MV-4-11 (cell line): ENCODE results near the gene THRSP.
A peak's percentile ranks its signal among the peaks of the same experiment; 100 is the strongest.
"Not testable (repeated sequence)": the region's sequence is repeated elsewhere in the genome, so short reads cannot be mapped to it uniquely, and the experiment has no call there.

ENCODE experiments used
- DNase-seq: peaks from one replicate; lab custom pipeline; 2025; lab: John Stamatoyannopoulos, UW

Gene THRSP

DNA sequence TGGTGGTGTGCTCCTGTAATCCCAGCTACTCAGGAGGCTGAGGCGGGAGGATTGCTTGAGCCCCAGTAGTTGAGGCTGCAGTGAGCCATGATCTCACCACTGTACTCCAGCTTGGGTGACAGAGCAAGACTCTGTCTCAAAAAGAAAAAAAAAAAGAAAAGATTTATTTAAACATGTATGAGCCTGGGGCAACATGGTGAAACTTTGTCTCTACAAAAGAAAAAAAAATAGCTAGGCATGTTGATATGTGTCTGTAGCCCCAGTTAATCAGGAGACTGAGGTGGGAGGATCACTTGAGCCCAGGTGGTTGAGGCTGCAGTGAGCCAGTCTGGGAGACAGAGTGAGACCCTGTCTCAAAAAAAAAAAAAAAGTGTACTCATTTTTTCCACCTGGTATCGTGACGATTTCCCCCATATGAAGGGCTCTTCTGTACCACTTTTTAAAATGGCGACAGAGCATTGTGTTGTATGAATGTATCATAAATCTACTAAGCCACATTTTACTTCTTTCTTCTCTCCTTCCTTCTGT is 24.2 kb upstream of the THRSP start:
- no peak for DNase-seq

DNA sequence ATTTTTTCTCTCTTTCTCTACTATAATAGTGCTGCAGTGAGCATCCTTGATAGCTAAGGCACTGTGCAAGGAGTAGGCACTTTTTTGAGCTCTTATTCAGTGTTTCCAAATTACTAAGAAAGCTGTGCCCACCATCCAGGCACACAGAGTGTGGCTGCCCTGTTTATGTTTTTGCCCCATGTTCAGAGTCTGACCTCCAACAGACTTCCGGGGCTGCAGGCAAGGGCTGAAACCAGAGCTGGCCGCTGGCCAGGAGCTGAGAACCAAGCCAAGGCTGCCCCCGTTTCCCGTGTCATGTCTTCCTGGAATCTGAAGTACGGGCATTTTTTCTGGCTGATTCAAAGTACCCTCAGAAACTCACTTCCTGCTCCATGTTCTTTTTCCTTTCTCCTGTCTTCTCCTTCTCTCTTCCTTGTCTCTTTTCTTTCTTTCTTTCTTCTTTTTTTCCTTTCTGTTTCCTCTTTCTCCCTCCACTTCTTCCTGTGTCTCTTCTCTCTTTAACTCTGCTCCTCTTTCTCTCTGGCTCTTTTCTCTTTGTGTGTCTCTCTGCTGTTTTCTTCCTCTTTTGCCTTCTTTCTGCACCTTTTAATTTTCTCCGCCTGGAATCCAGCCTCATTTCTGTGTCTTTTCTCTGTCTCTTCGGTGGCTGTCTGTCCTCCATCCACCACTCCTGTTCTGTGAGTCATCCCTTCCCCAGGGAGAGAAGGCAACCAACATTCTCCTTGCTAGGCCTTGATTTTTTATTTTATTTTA is 23.6 kb upstream of the THRSP start:
- peak; percentile 61 for DNase-seq

DNA sequence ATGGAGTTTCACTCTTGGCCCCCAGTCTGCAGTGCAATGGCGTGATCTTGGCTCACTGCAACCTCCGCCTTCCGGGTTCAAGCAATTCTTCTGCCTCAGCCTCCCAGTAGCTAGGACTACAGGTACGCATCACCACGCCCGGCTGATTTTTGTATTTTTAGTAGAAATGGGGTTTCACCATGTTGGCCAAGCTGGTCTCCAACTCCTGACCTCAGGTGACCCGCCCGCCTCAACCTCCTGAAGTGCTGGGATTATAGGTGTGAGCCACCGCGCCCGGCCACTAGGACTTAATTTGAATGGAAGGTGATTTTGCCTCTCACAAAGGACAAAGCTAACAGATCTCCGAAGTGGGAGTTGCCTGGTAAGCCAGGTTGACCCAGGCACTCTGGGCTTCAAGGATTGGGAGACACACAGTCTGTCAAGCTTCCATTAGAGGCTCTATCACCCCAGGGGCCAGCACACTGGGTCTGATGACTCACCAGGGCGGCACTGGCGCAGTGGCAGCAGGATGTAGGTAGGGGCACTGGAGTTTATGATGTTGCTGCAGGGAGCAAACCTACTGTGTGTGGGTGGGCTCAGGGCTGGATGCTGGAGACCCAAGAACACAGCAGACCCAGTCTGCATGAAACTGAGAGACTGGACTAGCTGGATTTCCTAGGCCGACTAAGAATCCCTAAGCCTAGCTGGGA is 22.8 kb upstream of the THRSP start:
- DNase-seq: peak; percentile 10

DNA sequence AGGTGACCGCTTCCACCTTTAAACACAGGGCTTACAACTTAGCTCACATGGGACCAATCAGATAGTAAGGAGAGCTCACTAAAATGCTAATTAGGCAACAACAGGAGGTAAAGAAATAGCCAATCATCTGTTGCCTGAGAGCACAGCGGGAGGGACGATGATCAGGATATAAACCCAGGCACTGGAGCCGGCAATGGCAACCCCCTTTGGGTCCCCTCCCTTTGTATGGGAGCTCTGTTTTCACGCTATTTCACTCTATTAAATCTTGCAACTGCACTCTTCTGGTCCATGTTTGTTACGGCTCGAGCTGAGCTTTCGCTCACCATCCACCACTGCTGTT is 22.3 kb upstream of the THRSP start:
- DNase-seq: not testable (repeated sequence)

DNA sequence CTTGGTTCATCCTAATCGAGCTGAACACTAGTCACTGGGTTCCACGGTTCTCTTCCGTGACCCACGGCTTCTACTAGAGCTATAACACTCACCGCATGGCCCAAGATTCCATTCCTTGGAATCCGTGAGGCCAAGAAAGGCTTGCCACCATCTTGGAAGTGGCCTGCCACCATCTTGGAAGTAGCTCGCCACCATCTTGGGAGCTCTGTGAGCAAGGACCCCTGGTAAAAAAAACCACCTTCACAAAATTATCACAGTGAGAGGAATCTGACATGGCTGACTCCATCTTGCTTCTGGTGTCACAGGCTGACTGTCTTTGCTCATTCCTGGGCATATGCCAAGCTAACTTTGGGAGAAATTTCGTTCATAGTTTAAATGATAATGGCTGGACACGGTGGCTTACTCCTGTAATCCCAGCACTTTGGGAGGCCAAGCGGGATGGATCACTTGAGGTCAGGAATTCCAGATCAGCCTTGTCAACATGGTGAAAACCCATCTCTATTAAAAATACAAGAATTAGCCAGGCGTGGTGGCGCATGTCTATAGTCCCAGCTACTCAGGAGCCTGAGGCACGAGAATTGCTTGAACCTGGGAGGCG is 21.7 kb upstream of the THRSP start:
- no peak for DNase-seq

DNA sequence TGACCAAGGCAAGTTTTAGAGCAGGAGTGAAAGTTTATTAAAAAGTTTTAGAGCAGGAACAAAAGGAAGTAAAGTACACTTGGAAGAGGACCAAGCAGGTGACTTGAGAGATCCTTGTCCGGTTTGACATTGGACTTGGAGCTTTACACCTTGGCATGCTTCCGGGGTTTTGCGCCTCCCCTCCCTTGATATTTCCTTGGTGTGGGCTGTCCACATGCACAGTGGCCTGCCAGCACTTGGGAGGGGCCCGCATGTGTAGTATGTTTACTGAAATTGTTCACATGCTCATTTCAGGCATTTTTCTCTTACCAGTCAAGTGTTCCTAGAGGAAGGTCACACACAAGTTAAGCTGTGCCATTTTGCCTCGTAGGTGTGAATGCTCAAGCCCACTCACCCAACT is 19.0 kb upstream of the THRSP start:
- DNase-seq: no peak

DNA sequence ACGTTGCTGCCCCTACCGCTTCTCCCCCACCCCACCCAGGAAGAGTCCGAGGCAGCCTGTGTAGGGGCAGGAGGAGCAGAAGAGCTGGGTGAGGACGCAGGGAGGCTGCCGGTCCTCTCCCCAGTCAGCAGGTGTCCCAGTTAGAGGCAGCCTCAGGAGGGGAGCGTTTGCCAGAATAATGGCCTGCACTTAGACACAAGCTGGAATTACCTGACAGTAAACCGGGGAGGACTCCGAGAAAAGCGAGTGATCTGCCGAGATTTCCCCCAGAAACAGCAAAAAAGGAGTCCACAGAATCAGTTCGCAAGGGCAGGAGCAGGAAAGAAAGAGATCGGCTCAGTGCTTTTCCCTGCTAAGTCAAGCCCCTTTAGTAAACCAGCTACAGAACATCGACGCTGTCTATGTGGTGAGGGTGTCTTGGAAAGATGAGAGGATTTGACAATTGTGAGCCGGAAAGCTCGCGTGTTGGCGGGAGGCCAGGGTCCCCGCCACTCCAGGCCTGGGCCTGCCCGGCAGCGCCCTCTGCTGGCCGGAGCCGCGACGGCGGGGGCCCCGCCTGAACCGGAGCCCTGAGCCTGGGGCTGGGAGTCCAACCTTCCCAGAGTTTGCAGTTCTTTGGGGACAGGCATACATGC is 17.7 kb upstream of the THRSP start:
- peak; percentile 40 for DNase-seq

DNA sequence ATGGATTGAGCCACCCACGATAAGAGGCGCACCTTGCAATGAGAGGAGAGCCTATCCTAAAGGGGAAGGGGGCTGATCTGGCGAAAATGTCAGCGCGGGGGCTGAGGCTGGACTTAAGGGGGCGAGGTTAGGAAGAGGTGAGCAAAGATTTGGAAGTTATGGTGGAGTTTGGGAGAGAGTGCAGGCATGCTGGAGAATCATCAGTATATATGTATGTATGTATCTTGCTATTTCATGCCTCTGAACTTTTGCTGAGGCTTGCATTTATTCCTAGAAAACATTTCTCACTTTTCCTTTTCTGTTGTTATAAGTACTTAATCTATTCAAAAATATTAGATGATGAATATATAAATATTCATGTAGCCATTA is 17.2 kb upstream of the THRSP start:
- no peak for DNase-seq

DNA sequence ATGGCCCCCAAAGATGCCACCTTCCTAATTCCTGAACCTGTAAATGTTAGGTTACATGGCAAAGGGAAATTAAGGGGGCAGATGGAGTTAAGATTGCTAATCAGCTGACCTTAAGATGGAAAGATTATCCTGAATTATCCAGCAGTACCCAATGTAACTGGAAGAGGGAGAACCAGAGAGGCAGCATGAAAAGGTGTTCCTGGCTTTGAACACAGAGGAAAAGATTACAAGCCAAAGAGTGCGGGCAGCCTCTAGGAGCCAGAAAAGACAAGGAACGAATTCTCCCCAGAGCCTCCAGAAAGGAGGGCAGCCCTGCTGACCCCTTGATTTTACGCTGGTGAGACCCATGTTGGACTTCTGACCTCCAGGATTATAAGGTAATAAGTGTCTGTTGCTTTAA is 15.1 kb upstream of the THRSP start:
- no peak for DNase-seq

DNA sequence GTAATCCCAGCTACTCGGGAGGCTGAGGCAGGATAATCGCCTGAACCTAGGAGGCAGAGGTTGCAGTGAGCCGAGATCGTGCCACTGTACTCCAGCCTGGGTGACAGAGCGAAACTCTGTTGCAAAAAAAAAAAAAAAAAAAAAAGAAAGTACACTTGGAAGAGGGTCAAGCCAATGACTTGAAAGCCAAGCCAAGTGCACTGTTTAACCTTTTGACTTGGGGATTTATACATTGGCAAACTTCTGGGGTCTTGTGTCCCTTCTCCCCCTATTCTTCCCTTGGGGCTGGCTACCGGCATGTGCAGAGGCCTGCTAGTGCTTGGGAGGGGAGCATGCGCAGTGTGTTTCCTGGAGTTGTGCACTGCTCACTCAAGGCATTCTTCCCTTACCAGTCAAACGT is 14.3 kb upstream of the THRSP start:
- no peak for DNase-seq

DNA sequence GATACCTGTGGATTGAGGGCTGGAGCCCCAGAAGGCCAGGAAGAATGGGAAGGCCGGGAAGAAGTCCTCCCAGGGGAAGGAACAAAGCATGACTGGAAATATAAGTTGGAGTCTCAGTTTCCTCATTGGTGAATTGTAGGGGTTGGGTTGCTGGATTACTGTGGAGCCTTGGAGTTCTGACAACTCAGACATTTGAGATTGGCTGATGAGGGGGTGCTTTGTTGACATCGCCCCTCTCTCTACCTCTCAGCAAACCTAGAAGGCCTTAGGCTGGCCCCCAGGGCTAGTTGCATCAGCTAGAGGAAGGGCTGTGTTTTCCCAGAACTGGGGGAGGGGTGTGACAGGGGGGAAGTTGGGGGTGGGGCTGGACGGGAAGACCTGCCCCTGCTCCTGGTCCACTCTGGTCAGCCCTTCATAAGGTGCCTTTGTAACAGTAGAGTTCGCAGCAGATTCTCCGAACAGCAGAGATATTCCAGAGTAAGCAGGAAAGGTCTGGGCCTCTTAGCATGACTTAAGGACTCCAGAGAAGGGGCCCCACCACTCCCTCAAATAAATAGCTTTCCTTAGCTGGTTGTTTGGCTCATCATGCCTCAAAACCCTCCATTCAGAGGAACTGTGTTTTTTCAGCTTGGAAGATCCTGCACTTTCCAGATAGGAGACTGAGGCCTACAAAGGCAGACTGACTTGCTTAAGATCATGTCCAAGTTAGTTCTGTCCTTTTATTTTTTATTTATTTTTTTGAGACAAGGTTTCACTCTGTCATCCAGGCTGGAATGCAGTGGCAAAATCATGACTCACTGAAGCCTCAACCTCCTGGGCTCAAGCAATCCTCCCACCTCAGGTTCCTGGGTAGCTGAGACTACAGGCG is 12.5 kb upstream of the THRSP start:
- no peak for DNase-seq

DNA sequence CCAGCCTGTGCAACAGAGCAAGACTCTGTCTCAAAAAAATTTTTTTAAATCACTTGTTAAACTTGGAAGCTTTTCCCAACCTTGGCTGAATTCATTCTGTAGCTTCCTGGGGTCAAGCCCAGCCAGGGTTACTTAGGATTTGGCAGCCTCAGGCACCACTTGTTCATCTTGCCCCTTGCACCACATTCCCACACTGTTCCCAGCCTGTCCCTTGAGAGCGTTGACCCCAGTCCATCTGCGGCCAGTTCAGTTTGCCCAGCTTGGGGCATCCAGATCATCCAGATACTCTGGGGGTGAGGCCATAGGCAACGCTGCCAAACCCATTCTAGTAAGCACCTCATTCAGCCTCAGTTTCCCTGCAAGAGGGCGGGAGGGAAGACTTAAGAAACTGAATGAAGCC is 8.7 kb upstream of the THRSP start:
- no peak for DNase-seq

DNA sequence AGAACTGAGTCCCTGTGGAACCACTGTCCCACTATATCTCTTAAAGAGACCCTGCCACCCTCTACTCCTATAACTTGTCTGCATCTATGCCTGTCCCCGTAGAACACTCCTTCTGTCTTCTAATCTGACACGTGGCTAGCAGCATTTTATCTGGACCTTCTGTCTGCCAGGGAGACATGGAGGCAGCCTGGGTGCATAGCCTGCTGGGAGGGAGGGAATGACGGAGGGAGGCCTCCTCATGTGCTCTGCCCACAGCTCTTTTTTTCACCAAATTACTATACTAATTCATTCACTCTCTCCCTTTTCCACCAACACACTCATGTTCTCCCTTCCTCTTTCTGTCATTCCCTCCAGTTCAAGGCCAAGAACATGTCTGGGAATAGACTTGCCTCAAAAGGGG is 7.6 kb upstream of the THRSP start:
- DNase-seq: no peak

DNA sequence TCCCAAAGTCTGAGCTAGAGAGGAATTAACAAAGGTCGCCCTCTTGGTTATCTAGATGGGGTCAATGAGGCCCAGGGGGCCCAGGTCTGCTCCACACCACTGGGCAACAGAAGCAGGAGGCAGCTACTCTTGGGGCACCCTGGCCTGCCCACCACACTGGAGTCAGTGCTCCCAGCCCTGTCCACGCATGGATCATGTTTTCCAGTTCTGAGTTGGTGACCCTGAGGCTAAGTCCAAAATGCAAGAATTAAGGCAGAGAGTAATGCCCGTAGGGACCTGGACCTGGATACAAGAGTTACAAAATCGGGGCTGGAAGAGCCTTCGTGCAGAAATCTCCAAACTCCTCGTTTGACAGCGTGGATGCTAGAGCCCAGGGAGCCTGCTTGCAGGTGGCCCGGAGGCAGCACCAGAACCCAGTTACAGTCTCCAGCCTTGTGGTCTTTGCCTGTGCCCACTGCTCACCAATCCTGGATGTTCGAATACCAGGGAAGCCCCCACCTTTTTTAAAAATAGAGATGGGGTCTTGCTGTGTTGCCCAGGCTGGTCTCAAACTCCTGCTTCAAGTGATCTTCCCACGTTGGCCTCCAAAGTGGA is 6.1 kb upstream of the THRSP start:
- no peak for DNase-seq

DNA sequence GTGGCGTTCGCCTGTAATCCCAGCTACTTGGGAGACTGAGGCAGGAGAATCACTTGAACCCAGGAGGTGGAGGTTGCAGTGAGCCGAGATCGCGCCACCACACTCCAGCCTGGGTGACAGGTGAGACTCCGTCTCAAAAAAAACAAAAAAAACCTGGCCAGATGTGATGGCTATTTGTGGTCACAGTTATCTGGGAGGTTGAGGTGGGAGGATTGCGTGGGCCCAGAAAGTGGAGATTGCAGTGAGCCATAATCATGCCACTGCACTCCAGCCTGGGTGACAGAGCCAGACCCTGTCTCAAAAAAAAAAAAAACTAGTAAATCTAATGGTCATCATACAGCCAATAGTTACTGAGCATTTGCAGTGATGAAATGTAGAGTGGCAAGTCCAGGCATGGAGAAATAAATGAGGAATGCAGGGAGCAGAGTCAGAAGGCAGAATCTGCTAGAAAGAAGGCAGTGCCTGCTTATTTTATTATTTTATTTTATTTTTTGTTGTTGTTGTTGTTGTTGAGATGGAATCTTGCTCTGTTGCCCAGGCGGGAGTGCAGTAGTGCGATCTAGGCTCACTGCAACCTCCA is 3.8 kb upstream of the THRSP start:
- DNase-seq: not testable (repeated sequence)

DNA sequence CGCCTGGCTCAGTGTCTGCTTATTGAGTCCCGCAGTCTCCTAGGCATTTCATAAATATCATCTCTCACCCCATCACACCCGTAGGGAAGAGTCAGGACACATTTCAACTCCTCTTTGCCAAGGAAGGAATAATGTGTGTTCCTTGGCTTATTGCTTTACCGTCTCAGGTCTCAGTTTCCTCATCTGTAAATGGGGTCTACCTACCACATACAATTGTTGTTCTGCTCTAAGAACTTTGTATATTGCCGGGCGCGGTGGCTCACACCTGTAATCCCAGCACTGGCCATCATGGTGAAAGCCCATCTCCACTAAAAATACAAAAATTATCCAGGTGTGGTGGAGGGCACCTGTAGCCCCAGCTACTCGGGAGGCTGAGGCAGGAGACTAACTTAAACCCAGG is 3.1 kb upstream of the THRSP start:
- no peak for DNase-seq

DNA sequence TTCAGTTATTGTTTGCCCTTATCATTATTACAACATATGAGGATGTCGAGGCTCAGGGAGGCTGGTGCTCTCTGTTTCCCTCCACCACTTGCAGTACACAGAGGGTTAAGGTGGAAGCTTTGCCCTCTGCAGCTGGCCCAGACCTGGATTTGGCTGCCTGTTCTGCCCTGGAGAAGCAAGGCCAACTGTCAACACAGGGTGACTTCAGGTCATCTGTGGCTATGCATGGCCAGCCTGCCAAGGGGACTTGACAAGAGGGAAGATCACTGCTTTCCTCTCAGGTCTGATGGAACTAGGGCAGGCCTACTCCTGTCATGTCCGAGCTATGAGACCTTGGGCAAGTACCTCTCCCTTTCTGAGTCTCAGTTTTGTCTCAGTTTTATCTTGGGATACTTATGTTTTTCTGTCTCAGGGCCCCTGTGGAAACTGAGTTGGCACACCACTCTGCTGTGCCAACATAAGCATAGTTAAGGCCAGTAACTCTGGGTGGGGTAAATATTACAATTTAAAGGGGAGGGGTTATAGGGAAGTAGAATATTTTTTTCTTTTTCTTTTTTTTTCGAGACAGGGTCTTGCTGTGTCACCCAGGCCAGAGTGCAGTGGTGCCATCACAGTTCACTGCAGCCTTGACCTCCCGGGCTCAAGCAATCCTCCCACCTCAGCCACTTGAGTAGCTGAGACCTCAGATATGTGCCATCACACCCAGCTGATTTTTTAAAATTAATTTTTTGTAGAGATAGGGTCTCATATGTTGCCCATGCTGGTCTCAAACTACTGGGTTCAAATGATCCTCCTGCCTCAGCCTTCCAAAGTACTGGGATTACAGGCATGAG is 2.4 kb upstream of the THRSP start:
- DNase-seq: peak; percentile 36

DNA sequence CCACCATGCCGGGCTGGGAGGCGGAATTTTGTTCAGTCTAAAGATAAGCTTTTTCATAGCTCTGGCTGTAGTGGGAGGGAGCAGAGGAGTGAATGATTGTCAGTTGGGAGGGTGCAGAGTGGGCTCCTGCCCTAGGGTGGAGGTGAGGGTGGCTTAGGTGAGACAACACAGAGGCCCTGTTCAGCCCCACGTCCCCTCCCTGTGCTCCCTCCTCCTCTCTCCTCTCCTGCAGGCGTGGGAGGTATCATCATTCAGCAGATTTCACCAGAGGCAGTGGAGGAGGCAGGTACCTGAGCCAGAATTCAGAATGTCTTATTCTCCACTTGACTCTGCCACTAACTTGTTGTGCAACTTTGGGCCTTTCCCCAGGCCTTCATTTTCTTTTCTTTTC is 1.7 kb upstream of the THRSP start:
- no peak for DNase-seq

DNA sequence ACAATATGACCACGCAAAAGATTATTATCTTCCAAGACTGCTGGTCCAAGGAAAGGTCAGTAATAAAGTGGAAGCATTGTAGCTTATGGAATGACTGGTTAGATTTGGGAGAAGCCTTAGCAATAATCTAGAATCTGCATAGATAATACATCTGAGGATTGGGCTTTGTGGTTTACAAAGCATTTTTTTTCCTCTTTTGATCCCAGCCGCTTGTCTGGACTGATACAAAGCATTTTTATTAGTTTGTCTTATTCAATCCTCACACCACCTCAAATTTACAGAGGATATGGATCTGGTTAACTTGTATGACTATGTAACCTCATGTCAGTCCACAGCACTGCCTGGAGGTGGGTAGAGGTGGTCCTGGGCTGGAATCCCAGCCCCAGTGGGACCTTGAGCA is 990 bp upstream of the THRSP start:
- DNase-seq: no peak

DNA sequence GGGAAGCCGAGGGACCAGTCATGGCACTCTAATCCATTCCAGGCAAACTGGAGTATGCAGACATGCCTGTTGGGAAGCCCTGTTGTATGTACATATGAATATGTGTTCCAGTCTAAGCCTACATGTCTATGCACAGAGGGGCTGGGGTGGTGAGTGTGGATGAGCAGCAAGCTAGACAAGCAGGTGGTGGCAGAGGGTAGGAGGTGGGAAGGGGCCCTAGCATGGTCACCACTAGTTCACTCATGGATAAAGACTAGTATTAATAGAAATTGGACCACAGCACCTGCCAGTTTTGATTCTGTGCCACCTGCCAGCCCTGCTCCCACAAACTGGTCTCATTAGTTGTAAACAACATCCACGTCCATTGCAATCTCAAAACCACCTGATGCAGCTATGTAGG is 1.5 kb downstream of the THRSP start:
- DNase-seq: no peak
